Heart left ventricle (tissue), 13 donors: Measurements from ENCODE around the gene MAPK8IP1.

Experiments used
- CTCF ChIP-seq, 12 donors: fragments of 200-600 bp; sonication (generic) in 4 of 12; IDR thresholded peaks; one replicate each; pipeline versions ENCODE4 v1.5.0 to v1.8.0; 2018 to 2022; ENCODE audit warnings: antibody characterized with exemption in 12 of 12, mild to moderate bottlenecking in 5 of 12
- POLR2A ChIP-seq, 2 donors: fragments of 450-650 bp; IDR thresholded peaks; one replicate each; pipeline ENCODE4 v1.6.1; 2017; ENCODE audit warnings: antibody characterized with exemption in 2 of 2, mild to moderate bottlenecking in 2 of 2, moderate library complexity in 2 of 2
- donor health status: ischemic (EF 13 %, LVEDD 7.1; RV severe dilation, severe dysfunction).
- donor health status: DM: no; HTN: yes; CAD: no.
- donor health status: DM: no; HTN: no; CAD: no.
- donor health status: ischemic (EF 25% LVEDD 6.9; RV normal size, moderate dysfunction).
- donor health status: ischemic (EF 25% LVEDD 5.7; RV mildly dilated, moderate dysfunction).
- donor health status: ischemic (EF 35%, LVEDD 5.7; RV mildly dilated, moderate dysfunction).
- donor health status: nonischemic (EF 11% LVEDD 7.7; RV severe dilation, severe dysfunction).
- donor health status: DM: yes; HTN: yes; CAD: no.
- donor health status: PGD.
- donor health status: ischemic (EF 29% LVEDD 5.4; RV normal size, mild dysfunction).
- donor health status: nonischemic (EF 23%, LVEDD 6.1; RV moderate dilation, normal function).

- TF ChIP-seq CTCF (IDR thresholded peaks at IDR 0.05), result peak in 2 of 12 donors; percentile 13 to 19
- TF ChIP-seq POLR2A (IDR thresholded peaks at IDR 0.05), result no peak
Observed at GRCh38 chr11:45847911-45848316, 37.5 kb upstream of the MAPK8IP1 start.
